T-helper 1 cell treated with Interleukin-12 subunit alpha and Interleukin-12 subunit beta and Interleukin-4 antibody, amounts not matched to agents 30 ng/mL and 1 ng/mL, for 36 hours (primary cell): ENCODE data around the gene TBC1D12. TPM values are rescaled to one million over a fixed set of nuclear protein-coding genes. Genes with fewer than 3 reads are reported as not detected.
"Not testable (repeated sequence)": the region's sequence is repeated elsewhere in the genome, so short reads cannot be mapped to it uniquely, and the experiment has no call there.

Source experiments
- intact Hi-C: fragments of 100-400 bp; cut with micrococcal nuclease; formaldehyde crosslinking; loops from one replicate; pipeline ENCODE4 v1.15.1; 2024
- total RNA-seq: library from RNA; stranded (reverse); gene quantifications from 2 replicates; pipeline ENCODE4 v1.2.3, GENCODE V29; 2022

The TBC1D12 gene
- total RNA-seq, 1 donor from 2014 or later: 0.74 TPM

DNA sequence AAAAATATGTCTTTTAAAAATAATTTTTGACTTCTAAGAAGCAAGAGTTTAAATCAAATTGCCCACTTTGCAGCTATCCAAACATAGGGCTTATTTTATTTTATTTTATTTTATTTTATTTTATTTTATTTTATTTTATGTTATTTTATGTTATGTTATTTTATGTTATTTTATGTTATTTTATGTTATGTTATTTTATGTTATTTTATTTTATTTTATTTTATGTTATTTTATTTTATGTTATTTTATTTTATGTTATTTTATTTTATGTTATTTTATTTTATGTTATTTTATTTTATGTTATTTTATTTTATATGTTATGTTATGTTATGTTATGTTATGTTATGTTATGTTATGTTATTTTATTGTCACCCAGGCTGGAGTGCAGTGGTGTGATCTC, 129.2 kb downstream of the TBC1D12 start:
- intact Hi-C loops: not testable (repeated sequence)

DNA sequence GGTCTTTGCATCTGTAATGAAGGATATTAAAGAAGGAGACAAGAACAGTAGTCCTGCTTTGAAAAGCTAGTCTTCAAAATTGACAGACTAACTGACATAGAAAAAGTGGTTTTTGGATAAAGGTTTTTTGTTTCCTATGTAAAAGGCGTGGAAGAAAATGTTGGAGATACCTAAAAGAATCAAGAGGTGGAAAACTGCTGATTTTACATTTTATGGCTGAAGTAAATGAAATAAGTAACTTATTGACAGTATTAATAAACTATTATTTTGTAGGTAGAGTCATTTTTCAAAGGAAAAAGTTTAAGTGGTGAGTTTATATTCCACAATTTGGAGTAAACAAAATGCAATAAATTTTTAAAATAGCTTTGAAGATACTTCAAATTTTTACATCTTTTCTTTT, 130.7 kb downstream of the TBC1D12 start:
- intact Hi-C loops: no loop called here

DNA sequence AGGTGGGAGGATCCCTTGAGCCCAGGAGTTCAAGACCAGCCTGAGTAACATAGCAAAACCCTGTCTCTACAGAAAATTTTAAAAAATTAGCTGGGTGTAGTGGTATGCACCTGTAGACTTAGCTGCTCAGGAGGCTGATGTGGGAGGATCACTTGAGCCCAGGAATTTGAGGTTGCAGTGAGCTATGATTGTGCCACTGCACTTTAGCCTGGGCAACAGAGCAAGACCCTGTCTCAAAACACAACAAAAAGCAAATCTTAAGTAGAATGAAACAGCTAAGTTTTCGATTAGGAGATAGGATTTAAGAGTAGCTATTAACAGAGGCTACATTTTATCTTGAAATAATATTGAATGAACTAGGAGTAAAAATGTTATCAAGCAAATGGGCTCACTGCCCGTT, 139.9 kb downstream of the TBC1D12 start:
- intact Hi-C loops: loop anchor here (10.0 kb wide), 2 partner anchors 647 to 1023 kb away; partner anchors contain the start of genes SLC35G1 and SORBS1

DNA sequence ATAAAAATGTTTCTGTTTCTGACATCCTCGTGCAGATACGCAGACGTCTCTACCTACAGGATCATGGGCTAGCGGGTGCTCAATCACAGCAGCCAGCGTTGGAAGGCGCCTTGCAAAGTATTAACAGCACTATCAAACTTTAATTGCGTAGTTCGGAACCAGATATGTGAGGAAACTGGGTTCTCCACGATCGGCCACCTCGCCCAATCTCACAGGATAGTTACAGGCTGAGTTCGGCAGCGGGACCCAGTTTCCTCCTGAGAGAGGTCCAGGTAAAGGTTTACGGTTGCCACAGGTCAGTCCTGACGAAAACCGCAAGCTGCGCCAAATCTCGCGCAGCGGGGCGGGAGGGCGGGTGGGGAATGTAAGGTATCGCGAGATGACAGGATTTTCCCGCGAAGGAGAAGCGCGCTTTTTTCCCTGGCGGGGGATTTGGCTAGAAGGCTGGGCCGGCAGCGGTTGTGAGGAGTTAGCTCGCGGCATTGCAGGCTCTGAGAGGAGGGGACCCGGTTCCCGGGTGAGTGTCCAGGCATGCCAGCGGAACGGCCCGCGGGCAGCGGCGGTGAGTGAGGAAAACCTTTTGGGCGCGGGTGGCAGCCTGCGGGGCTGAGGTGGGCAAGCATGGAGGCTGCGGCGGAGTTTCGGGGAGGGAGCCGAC, 143.2 kb downstream of the TBC1D12 start, which contains the start of gene HELLS:
TSS of gene HELLS (plus strand) at position 398 of the 658 bp plus-strand sequence. CDS start at position 532, 134 bp downstream.
- intact Hi-C loops: loop anchor here (1.0 to 10.0 kb wide), 10 partner anchors 45 to 1953 kb away; partner anchors contain the start of genes CEP55, FRA10AC1, KIF11 and NOC3L

DNA sequence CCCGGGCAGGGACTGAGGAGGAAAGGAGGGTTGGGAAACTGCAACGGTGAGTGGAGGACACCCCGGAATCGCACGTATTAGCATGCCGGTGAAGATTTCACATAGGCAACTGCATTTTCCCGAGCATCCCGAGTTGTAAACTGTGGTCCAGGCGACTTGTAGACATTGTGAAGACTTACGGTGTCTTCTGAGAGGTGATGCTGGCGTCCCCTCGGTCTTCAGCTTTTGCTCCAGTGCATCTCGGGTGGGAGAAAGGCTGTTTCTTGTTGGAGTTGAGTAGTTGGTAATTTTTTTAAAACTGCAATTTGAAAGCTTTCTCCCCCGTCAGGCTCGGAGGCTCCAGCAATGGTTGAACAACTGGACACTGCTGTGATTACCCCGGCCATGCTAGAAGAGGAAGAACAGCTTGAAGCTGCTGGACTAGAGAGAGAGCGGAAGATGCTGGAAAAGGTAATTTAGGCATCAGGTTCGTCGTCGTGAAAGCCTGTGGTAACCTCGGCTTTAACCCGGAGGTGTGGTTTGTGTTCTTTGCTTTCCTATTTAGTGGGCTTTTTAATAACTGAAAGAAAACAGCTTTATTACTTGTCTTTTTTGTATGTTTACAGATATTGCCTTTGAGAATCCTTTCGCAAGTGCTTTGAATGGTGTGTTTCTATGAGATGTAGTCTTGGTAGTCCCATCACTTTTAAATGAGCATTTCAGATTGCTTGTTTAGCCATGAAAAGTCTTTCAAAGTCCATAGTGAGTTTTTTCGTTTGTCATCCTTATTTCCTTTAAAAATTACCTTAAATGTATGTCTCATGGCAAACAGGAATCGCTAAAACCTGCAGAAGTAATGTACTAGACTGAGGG, 143.9 kb downstream of the TBC1D12 start:
- intact Hi-C loops: loop anchor here (2.0 to 10.0 kb wide), 7 partner anchors 45 to 1954 kb away; partner anchors contain the start of genes CEP55, KIF11, PDLIM1 and SLC35G1

DNA sequence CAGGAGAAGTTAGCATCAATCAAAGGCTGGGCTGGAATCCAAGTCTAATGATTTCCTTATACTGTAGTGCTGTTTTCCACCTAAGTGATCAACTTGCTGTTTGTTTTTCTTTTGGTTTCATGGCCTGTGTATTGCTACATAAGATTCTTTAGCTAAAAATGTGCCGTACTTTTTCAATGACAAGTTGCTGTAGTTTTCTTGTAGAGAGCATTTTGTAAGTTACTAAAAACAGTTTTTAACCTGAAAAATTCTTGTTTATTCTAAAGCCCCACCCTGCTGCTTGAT, 144.5 kb downstream of the TBC1D12 start:
- intact Hi-C loops: loop anchor here (2.0 to 10.0 kb wide), 7 partner anchors 44 to 1955 kb away; partner anchors contain the start of genes CEP55, KIF11, PDLIM1 and SLC35G1

DNA sequence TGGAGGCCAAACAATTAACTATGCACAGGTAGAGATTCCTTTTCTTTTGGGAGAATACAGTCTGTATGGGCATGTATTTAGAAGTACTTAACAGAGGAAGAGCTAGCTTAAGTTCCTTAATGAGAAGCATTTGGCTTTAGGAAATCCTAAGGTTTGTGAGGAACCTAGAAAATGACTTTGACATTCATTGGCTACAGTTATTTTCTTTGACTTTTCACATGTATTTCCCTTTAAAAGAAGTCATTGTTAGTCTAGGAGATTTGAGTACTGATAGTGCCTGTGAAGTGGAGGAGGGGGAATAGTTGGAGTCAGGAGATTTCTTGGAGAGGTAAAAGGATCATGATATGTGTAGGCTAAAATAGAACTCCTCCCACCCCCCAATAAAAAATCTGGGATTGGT, 146.9 kb downstream of the TBC1D12 start:
- intact Hi-C loops: loop anchor here (5.0 to 10.0 kb wide), 6 partner anchors 654 to 1957 kb away; partner anchors contain the start of genes CEP55, KIF11, PDLIM1 and SLC35G1

DNA sequence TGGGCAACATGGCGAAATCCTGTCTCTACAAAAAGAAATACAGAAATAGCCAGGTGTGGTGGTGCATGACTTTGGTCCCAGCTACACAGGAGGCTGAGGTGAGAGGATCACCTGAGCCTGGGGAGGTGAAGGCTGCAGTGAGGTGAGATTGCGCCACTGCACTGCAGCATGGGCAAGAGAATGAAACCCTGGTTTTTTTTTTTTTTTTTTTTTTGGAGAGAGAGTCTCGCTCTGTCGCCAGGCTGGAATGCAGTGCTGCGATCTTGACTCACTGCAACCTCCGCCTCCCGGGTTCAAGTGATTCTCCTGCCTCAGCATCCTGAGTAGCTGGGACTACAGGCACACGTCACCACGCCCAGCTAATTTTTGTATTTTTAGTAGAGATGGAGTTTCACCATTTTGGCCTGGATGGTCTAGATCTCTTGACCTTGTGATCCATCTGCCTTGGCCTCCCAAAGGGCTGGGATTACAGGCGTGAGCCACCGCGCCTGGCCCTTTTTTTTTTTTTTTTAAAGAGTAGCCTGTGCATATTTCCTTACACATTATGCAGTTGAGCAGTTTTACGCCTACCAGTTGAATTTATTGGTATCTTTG, 165.5 kb downstream of the TBC1D12 start:
- intact Hi-C loops: not testable (repeated sequence)

DNA sequence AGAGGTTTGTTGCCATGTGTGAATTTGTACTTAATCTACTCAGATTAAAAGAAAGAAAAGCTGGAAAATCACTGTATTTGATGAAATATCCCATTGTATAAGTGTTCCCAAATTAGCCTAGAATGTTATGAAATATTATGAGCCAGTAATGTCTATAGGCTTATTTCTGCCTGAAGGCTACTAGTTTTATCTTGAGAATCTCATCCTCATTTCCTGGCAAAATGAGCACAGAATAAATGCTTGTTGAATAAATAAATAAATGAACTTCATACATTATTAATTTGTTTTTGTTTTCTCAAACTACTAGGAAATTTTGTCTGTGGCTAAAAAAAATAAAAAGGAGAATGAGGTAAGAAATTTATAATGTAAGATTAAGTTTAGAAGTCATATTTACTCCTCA, 168.7 kb downstream of the TBC1D12 start:
- intact Hi-C loops: no loop called here

DNA sequence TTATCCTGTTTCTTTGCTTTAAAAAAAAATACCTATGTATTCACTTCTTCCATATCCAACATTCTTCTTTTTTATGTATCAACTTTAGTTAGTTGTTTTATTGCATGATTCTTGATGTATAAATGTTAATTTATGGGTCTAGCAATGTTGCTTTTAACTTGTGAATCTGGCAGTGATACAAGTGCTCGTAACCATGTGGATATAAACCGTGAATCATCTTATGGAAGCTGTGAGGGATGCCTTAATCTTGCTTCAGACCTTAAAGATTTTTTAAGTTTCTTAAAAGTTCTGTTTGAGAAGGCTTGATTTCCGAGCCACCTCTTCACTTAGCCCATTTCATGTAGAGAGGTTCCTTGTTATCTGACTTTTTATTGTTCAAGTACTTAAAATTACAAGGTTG, 169.2 kb downstream of the TBC1D12 start:
- intact Hi-C loops: no loop called here

DNA sequence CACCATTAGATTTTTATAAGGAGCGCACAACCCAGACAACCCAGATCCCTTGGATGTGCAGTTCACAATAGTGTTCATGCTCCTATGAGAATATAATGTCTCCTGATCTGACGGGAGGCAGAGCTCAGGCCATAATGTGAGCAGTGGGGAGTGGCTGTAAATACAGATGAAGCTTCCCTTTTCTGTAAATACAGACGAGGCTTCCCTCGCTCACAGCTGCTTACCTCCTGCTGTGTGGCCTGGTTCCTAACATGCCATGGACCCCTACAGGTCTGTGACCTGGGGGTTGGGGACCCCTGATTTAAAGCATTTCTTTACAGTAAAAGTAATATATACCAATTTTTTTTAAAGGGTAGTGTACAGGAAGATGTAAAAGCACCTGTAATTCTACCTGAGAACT, 176.4 kb downstream of the TBC1D12 start:
- intact Hi-C loops: no loop called here

DNA sequence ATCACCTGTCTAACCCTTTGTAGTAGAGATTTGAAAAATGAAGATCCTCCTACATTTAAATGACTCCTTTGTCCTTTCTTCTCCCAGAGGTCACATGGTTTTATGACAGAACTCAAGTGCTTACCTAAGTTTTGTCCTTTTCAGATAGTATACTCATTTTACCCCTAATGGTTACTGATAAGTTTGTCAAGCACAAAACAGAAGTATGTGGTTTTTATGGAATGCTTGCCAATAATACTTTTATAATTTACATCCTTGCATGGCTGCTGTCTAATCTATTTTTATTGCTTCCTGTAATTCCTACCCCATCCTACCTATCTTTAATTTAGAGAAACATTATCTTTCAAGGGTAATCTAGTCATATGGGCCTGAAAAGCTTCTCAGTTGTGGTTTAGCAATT, 180.8 kb downstream of the TBC1D12 start:
- intact Hi-C loops: no loop called here

Other genes with a start within 250 kb of the TBC1D12 start
- gene NOC3L, start 39.6 kb upstream of the TBC1D12 start, total RNA-seq: 26.4 and 28.2 TPM in 2 replicates
- gene HELLS, start 143.2 kb downstream of the TBC1D12 start, total RNA-seq: 111 and 114 TPM in 2 replicates